ENCODE data around the gene PLEKHH3.

- TF ChIP-seq CTCF (conservative IDR thresholded peaks at IDR 0.05; ENCODE audit: low read length) = no peak
- no peak for TF ChIP-seq EZH2phosphoT487 (IDR thresholded peaks at IDR 0.05; ENCODE audit: borderline replicate concordance)
Measured at GRCh38 chr17:42700586-42701289, 23.9 kb upstream of the PLEKHH3 start.

All from Loucy (cell line).